ENCODE results near the gene COL5A1.

GRCh38 chr9:134784577-134785305 lies 143.1 kb downstream of the COL5A1 start:
- TF ChIP-seq EZH2 (IDR thresholded peaks at IDR 0.05) (no peak), POLR2AphosphoS5 (IDR thresholded peaks at IDR 0.05; ENCODE audit: borderline replicate concordance, low read depth, low read length) (no peak), FOXP2 (optimal IDR thresholded peaks at IDR 0.05; ENCODE audit: control extremely low read depth, extremely low read length, insufficient read depth) (no peak)

Measured in SK-N-MC (cell line).